GM19238 (cell line): ENCODE results near the gene ATP2B2.

Experiments used
- DNase-seq: peaks from one replicate; pipeline ENCODE4 v3.0.0; 2011; ENCODE audit warnings: low spot score; ENCODE audit not compliant: insufficient read length

Gene ATP2B2

DNA sequence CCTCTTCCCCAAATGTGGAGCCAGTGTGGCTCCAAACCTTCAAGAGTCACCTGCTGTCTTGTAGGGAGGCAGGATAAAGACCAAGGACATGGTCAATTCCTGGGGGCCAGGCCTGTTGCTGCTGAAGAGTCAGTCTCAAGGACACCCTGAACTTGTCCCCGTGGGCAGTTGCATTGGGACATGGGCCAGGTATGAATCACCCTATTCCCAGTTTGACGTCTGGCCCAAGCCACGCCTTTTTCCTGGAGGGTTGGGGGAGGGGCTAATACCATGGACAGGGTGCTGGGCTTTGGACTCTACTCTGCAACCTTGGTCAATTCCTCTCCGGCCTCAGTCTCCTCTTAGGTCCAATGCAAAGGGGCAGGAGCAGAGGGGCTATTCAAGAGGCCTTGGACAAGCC, 10.4 kb downstream of the ATP2B2 start:
- no peak for DNase-seq

DNA sequence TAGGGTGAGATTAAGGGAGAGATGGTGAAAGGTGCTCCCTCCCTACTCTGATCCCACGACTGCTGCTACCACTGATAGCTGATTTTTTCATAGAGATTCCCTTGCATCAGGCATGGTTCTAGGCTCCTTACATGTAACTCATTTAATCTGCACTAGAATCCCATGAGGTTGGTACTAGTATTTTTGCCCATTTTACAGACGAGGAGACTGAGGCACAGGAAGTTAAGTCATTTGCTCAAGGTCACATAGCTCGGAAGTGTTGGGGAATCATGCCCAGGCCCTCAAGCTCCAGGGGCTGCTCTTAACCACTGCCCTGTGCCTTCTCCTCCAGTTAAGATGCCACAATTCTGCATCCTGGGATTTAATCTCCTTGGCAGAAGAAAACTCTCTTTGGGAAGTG, 11.2 kb downstream of the ATP2B2 start:
- no peak for DNase-seq

GRCh38 chr3:10493202-10493589, 12.2 kb downstream of the ATP2B2 start:
- DNase-seq: no peak

- no peak for DNase-seq
Observed at GRCh38 chr3:10492364-10493201, 12.8 kb downstream of the ATP2B2 start.

DNA sequence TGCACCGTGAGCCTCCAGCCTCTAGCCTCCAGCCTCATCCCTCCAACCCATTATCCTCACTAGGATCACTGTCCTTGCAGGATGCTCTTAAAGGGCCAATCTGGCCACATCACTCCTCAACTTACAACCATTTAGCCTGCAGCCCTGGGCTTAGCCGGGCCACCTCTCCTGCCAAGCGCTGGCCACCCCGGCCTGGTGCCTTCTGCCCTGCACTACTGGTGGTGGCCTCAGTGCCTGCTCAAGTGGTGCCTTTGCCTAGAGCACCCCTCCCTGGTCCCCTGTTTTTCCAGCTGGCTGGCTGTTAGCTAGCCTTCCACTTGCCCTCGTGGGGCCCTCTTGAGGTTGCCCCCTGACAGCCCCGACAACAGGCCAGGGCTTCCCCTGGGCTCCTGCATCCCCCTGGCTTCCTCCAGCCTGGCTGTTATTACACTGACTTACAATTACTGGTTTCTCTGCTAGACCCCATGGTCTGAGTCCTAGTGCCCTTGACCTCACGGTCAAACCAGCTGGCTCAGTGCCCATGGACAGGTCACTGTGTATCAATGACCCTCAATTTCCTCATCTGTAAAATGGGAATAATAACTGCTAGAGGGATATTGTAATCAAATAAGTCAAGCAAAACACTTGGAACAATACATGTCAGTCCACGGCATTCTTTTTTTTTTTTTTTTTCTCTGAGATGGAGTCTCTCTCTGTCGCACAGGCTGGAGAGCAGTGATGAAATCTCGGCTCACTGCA, 15.5 kb downstream of the ATP2B2 start:
- DNase-seq: no peak

DNA sequence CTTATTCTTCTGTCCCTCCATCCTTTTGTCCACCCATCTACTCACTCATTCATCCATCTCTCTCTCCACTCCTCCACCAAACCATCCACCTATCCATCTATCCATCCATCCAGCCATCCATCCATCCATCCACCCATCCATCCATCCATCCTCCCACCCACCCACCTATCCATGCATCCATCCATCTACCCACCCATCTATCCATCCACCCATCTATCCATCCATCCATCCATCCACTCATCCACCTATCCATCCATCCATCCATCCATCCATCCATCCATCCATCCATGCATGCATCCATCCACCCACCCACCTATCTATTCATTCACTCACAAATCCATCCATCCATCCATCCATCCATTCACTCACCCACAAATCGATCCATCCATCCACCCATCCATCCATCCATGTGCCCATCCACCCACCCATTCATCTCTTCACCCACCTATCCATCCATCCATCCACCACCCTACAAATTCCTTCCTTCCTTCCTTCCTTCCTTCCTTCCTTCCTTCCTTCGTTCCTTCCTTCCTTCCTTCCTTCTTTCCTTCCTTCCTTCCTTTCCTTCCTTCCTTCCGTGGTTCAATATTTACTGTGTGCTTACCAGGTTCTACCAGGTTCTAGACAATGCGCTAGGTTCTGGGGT, 17.3 kb downstream of the ATP2B2 start:
- no peak for DNase-seq

- no peak for DNase-seq
Observed at GRCh38 chr3:10485806-10486205, 19.6 kb downstream of the ATP2B2 start.

- DNase-seq: no peak
Observed at GRCh38 chr3:10485380-10485779, 20.0 kb downstream of the ATP2B2 start.

DNA sequence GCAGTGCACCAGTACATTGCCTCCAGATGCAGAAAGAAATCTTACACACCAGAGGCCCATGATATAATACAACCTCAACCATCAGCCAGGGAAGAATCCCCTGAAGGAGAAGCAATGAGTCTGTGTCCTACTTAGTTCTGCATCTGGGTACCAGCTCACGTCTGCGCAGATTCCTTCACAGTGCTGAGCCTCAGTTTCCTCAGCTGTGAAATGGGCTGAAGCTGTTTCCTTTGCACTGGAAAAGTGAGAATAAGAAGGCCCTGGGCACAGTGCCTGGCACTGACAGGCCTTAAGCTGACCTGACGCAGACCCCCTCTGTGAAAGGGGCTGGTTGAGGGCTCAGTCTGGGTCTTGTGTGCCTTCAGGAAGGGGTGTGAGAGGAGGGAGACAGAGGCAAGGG, 20.7 kb downstream of the ATP2B2 start:
- no peak for DNase-seq

DNA sequence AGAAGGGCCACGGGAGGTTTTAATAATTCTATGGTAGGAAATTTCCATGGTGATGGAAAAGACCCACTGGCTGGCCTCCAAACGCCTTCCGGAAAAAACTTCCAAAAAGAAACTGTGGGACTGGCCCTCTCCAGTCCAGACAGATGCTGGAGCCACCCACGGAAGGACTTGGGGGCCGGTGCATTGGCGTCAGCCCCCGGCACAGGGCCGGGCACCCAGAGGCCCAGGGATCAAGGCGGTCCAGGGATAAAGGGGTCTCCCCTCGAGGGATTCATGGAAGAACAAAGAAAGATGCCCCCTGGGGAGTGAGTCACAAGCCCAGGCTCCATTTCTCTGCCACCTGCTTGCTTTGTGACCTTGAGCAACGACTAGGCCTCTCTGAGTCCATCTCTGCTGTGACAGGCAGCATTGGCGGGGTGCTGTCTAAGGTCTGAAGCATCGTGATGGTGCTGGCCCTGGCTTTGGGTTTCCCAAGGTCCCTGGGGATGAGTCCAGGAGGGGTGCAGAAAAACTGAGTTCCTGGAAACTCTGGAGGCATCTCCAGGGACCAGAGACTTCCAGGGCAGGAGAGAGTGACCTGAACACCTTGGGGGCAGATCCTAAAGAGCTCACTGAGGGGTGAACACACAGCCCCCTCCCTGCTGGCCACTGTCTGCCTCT, 21.6 kb downstream of the ATP2B2 start:
- DNase-seq: no peak

GRCh38 chr3:10483364-10483675, 22.1 kb downstream of the ATP2B2 start:
- DNase-seq: no peak

GRCh38 chr3:10482631-10483363, 22.6 kb downstream of the ATP2B2 start:
- no peak for DNase-seq

- no peak for DNase-seq
Observed at GRCh38 chr3:10480871-10481378, 24.5 kb downstream of the ATP2B2 start.

GRCh38 chr3:10479311-10479710, 26.1 kb downstream of the ATP2B2 start:
- DNase-seq: no peak

DNA sequence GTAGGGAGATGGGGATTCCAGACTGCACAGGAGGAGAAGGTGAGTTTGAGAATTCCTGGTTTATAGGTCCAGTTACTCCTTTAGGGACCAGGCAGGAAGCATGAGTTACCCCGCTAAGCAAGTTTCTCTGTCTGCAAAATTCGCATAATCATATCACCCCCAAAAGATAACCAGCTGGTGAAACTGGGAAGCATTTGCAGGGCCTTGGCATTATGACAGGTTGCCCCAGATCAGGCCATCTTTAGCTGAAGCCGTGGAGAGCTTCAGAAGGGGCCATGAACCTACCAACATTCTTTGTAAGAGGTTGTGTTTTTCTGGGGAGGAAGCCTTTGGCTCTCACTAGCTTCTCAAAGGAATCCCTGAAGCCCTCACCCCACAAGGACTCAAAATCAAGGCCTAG, 29.4 kb downstream of the ATP2B2 start:
- DNase-seq: no peak

GRCh38 chr3:10474847-10475246, 30.5 kb downstream of the ATP2B2 start:
- DNase-seq: no peak

- DNase-seq: no peak
Observed at GRCh38 chr3:10474275-10474646, 31.1 kb downstream of the ATP2B2 start.

- DNase-seq: no peak
Observed at GRCh38 chr3:10473581-10474274, 31.7 kb downstream of the ATP2B2 start.

- DNase-seq: no peak
Observed at GRCh38 chr3:10472877-10473440, 32.4 kb downstream of the ATP2B2 start.

DNA sequence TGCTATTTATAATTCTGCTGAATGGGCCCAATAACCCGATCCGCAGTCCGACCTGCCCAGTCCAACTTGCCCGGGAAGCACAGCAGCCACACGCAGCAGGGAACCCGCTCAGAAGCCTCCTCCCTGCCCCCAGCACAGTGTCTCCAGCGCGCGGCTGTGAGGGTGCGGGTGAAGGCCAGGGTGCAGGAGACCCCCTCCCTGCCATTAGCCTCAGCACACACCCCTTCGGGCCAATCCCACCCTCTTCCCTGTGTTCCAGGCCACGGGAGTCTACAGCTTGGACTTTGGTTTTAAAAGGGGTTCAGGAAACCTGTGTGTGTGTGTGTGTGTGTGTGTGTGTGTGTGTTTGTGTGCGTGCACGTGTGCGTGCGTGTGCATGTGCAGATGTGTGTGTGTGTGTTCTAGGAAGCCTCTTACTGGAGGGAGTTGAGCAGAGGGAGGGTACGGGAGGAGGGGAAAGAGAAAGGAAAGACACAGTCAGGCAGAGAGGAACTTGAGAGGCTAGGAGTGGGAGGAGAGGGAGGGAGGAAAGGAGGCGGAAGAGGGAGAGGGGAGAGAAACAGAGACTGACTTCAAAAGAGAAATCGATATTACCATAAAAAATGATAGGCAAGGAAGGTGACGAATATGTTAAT, 34.2 kb downstream of the ATP2B2 start:
- no peak for DNase-seq
